Activated T-cell treated with anti-CD3 and anti-CD28 coated beads for 1 hour (primary cell): ENCODE measurements around the gene GALNT12.

Experiments used
- DNase-seq: peaks from one replicate; pipeline ENCODE4 v3.0.0-alpha.2; 2020; ENCODE audit warnings: low read depth

Gene GALNT12

GRCh38 chr9:98807070-98807813 is at the start of gene GALNT12:
Gene GALNT12, plus strand, starts transcription at chr9:98807670. Its CDS starts 29 bp downstream, at chr9:98807699.
- peak; percentile 38 for DNase-seq

DNA sequence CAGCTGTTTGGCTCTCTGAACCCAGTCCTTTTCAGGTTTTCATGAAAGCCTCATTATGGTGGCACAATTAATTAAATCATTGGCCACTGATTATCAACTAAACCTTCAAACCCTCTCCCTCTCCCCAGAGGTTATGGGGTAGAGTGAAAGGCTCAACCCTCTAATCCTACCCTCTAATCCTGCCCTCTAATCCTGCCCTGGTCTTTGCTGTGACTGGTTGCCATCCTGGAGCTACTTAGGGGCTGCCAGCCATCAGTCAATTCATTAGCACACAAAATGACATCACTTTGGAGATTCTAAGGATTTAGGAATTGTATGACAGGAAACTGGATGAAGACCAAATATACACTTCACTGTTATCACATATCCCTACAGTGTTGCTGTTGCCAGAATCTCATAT is 47.2 kb upstream of the GALNT12 start:
- no peak for DNase-seq

- no peak for DNase-seq
Measured at GRCh38 chr9:98763986-98764745, 43.3 kb upstream of the GALNT12 start.

DNA sequence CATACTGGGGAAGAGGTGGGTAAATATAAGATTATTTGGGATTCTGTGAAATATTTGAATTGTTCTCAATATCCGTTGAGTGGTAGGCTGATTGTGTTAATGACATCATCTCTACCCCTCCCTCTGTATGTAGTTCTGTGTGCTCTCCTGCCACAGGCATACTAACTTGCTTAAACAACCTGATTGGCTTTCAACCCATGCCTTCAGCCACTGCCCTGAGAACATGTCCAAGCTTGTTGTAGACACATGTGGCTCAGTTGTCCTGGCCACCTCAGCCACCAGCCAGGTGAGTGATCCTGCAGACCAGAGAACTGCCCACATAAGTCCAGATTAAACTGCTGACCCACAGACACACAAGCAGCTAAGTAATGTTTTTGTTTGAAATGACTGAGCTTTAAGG is 42.2 kb upstream of the GALNT12 start:
- no peak for DNase-seq

GRCh38 chr9:98766586-98766985 is 40.9 kb upstream of the GALNT12 start:
- no peak for DNase-seq

- DNase-seq = no peak
Measured at GRCh38 chr9:98767196-98767595, 40.3 kb upstream of the GALNT12 start.

DNA sequence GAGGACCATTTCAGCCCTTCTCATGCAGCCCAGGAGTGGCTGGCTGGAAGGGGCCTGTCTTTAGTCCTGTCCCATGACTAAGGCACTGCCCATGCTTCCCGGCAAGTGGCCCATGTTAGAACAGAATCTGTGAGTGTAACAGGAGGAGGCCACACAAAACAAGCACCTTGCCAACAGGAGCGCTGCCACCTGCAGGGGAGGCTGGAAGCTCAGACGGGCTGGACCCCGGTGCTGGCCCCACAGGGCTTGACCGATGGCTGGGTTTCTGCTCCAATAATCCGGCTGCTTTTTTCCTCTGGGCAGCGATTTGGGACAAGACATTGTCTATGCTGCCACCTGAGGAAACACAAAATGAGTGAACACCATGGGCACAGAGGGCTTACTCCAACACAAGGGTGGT is 39.6 kb upstream of the GALNT12 start:
- no peak for DNase-seq

GRCh38 chr9:98768344-98768743 is 39.1 kb upstream of the GALNT12 start:
- DNase-seq = no peak

DNA sequence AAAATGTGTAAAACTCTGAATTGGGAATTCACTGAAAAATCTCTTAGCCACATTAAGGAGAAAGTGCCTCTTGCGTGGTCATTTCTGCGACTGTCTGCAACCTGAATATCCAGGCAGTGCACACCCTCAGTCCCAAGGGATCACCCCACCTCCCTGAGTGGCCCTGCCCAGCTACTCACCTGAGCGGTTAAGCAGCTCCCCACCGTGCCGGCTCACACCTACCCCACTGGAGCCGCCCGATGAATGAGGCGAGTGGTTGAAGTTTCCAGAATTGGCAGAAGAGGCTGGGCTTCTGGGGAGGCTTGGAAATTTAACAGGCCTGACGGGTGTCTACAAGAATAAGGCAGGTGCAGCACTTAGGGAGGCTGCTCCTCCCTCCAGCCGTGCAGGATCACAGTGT is 36.8 kb upstream of the GALNT12 start:
- no peak for DNase-seq

- DNase-seq = no peak
Measured at GRCh38 chr9:98771209-98771874, 36.1 kb upstream of the GALNT12 start.

DNA sequence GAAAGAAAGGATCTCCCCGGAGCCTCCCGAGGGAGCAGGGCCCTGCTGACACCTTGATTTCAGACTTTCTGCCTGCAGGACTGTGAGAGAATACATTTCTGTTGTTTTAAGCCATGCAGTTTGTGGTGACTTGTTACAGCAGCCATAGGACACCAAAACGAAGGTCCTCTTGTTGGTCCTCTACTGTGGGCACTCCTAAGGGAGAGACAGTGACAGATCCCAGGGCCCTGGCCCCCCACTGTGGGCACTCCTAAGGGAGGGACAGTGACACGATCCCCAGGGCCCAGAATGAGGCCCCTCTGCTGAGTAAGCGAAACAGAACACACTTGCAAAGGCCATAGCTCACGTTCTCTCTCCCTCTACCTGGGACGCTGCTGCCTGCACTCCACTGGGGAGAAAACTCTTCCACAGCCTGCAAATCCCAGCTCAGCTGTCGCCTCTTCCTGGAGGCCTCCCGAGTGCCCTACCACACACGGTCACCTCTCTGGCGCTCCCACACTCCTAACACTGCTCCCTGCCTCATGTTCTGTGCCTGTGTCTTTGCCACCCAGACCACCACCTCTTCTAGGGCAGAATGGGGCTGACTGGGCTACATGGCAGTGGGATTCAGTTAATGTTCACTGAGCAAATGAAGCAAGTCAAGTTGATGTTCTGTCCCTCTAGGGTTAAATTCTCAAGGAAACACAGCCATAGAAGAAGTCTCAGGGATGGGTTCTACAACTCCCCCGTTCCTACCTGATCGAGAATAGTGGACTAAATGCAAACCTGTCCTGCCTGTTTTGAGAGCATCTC is 34.9 kb upstream of the GALNT12 start:
- DNase-seq = no peak

- no peak for DNase-seq
Measured at GRCh38 chr9:98773721-98774120, 33.7 kb upstream of the GALNT12 start.

- DNase-seq = no peak
Measured at GRCh38 chr9:98774746-98775145, 32.7 kb upstream of the GALNT12 start.

- DNase-seq = no peak
Measured at GRCh38 chr9:98775831-98776441, 31.5 kb upstream of the GALNT12 start.

- DNase-seq = no peak
Measured at GRCh38 chr9:98777618-98778017, 29.9 kb upstream of the GALNT12 start.

DNA sequence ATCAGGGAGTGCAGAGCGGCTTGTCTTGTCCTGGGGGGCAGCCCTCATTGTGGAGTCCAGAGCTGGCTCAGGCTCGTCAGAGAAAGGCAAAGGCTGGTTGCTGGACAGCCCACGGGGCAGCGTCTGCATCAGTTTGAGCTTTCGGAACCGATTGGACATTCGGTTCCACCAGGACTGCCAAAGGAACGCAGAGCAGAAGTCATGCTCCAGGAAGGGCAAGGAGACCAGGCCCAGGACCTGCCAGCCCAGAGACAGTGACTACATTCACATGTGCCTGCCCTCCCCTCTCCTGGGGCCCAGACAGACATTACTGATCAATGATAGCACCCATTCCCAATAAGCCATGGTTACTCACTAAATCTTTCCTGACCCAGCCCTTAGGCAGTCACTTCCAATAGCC is 29.2 kb upstream of the GALNT12 start:
- DNase-seq = no peak

GRCh38 chr9:98778711-98779530 is 28.5 kb upstream of the GALNT12 start:
- DNase-seq = no peak

DNA sequence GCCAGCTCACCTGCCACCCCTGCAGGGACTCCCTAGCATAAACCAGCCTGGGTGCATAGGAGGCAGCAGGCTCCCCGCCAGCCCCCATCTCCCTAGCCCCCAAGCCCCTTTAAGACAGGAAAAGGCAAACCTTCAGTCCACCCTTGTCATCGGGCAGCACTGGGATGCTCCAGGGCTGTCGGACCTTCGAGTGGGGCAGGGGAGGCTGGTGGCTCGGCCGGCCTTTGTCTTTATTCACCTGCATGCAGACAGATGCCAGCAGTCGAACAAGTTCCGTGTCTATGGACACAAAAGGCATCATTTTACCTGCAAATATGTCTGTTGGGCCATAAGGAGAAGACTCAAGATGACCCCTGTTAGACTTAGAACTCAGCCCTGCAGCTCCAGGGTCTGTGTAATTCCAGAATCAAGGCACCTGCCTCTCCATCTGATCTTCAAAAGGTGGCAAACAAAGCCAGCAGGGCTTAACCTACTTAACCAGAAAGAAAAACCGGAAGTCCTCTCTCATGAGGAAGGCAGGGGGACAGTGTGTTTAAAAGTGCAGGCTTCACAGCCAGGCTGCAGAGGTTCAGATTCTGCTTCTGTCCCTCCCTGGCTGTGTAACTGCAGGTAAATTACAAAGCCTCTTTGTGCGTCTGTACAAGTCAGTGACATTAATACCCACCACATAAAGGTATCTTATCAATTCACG is 27.3 kb upstream of the GALNT12 start:
- no peak for DNase-seq

DNA sequence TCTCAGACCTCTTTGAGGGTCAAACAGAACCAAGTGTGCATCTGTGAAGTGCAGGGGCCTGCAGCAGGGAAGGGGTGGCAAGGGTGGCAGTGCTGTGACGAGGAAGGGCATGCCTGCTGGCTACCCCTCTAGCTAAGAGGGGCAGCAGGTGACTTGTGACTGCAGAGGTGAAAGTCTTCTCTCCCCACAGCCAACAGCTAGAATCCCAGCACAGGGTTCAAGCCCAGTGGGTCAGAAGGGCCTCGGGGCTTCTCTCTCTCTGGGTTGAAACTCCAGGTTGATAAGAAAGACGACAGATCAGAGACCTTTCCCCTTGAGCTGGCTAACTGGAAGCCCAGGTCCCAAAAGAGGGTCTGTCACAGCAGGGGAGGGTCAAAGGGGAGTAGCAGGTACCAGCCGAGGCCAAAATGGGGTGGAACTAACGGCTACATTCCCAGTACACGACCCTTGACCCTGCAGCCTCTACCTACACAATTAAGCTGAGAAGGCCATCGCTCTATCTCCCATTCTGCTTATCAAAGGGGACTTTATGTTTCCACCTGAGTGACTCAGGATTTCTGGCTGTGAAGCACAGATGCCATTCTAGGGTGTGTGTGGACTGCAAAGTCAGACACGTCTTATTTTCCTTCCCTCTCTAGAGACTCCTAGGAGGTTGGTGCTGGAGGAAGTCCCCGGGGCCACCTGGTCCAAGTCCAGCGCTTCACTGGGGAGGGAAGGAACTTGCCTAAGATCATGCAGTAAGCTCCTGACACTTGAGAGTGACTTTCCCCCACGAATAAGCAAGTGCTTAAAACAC is 25.7 kb upstream of the GALNT12 start:
- no peak for DNase-seq
